Activated gamma-delta T cell (primary cell): ENCODE data around the gene SEC14L6.
A peak's percentile ranks its signal among the peaks of the same experiment; 100 is the strongest.

ENCODE experiments used
- DNase-seq: peaks from one replicate; lab custom pipeline; 2025; lab: John Stamatoyannopoulos, UW

Gene SEC14L6

GRCh38 chr22:30495041-30495784, 51.3 kb downstream of the SEC14L6 start:
- no peak for DNase-seq

- no peak for DNase-seq
Observed at GRCh38 chr22:30492144-30492543, 54.4 kb downstream of the SEC14L6 start.

GRCh38 chr22:30491381-30491780, 55.2 kb downstream of the SEC14L6 start:
- DNase-seq, result no peak

GRCh38 chr22:30490399-30490798, 56.1 kb downstream of the SEC14L6 start:
- no peak for DNase-seq

DNA sequence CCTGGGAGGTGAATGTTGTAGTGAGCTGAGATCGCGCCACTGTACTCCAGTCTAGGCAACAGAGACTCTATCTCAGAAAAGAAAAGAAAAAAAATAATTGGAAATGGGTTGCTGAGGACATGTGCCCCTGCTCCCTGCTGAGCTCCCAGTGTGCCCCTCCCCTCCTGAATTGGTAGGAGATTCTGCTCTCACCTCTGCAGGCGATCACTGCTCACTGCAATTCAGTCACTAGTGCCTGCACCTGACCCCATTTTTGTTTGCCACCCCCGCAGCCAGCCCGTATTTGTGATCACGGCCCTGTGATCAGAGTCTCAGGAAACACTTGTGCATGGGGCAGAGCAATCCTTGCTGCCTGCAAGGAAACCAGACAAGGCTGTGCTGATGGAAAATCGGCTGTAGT, 58.4 kb downstream of the SEC14L6 start:
- no peak for DNase-seq

GRCh38 chr22:30486661-30487115, 59.9 kb downstream of the SEC14L6 start:
- DNase-seq, result no peak

- no peak for DNase-seq
Observed at GRCh38 chr22:30486118-30486517, 60.4 kb downstream of the SEC14L6 start.

GRCh38 chr22:30485362-30485988, 61.1 kb downstream of the SEC14L6 start:
- DNase-seq, result peak; percentile 22

- DNase-seq, result no peak
Observed at GRCh38 chr22:30483169-30483568, 63.4 kb downstream of the SEC14L6 start.

GRCh38 chr22:30481711-30482110, 64.8 kb downstream of the SEC14L6 start:
- DNase-seq, result no peak

- no peak for DNase-seq
Observed at GRCh38 chr22:30479981-30480380, 66.6 kb downstream of the SEC14L6 start.

DNA sequence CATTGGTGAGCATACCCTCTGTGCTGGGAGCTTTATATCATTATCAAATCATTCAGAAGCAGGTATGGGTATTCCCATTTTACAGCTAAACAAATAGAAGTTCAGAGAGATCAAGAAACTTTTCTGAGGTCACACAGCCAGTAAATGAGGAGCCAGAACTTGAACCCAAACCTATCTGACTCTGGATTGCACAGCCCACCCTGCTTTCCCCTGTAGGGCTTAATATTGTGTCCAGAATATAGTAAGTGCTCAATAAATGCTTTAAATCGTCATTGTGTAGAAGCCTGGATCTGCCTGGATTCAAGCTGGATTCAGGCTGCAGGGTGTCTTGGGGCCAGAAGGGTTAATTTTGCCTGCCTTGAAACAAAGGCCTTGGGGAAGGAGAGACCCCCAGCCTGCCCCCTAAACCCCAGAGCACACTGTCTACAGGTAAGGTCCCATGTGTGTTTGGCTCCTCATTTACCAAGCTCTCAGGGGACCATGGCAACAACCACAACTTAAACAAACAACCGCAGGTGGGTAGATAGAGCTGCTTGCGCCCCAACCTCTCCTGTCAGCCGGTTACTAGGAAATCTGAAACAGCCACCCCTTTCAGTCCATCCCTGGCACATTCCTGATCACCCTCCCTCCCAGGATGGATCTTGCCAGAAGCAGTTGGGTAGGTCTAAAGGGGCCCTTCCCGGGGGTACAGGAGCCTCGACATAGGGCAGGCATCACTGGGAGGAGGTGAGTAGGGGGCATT, 71.7 kb downstream of the SEC14L6 start:
- no peak for DNase-seq

DNA sequence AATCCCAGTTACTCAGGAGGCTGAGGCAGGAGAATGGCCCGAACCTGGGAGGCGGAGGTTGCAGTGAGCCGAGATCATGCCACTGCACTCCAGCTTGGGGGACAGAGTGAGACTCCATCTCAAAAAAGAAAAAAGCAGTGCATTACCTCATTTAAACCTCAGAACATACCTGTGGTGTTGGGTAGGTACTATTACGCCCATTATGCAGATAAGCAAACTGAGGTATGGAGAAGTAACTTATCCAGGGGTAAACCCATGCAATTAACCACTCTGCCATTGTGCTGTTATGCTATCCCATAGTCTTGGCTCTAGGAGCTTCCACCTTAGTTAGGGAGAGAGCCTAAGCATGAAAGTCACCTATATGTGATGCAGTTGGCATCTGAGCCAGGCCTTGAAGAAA, 72.4 kb downstream of the SEC14L6 start:
- no peak for DNase-seq

DNA sequence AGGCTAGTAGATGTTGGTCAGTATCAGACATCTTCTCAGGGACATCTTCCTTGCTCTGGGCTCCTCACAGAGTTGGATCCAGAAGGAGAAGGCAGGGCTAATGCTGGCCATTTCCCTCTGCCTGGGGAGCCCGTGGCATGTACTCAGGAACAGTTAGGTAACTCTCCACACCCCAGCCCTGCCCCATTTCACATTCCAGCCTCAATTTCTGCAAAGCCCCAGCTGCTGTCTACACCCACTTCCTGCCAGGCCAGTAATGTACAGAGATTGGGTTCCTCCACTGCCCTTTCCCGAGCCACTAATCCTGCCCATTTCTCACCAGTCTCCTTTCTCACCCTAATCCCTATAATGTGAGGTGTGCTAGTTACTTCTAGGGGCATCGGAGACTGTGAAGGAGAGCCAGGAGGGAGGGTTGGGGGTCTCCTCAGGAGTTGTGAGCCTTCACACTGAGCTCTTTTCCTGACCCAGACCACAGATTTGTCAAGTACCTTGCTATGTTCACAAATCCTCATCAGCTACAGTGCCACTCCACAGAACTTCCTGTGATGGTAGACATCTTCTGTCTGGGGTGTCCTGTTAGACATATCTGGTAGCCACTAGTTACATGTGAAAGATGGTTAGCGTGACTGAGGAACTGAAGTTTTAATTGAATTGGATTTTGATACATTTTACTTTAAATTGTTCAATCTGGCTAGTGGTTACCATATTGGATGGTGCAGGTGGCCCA, 73.4 kb downstream of the SEC14L6 start:
- DNase-seq, result no peak
